Activated CD8-positive, alpha-beta memory T cell treated with anti-CD3 and anti-CD28 coated beads, Interleukin-2, amount 50 U/mL, for 4 hours (primary cell): ENCODE data around the gene IRAK1.

Experiments
- DNase-seq: peaks from one replicate; pipeline ENCODE4 v3.0.0-alpha.2; 2020

Gene IRAK1

DNA sequence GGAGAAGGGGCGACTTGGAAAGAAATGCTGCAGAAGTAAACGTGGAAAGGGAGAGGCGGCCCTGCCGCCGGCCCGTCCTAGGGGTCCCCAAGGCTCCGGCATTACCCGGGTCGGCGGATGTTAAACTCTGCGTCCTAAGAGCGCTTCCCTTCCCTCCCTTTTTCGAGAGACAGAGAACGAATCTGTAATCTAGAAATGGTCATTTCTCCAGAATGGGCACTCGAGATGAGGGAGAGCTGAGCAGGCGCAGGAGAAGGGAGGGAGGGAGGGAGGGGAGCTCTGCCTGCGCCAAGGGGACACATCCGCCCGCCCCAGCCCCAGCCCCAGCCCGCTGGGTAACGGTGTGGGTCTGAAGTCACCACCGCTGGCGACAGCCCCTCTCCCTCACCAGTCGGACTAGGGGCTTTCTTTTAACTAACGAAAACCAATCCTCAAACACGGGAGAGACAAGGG is 49.8 kb downstream of the IRAK1 start:
- DNase-seq: no peak

DNA sequence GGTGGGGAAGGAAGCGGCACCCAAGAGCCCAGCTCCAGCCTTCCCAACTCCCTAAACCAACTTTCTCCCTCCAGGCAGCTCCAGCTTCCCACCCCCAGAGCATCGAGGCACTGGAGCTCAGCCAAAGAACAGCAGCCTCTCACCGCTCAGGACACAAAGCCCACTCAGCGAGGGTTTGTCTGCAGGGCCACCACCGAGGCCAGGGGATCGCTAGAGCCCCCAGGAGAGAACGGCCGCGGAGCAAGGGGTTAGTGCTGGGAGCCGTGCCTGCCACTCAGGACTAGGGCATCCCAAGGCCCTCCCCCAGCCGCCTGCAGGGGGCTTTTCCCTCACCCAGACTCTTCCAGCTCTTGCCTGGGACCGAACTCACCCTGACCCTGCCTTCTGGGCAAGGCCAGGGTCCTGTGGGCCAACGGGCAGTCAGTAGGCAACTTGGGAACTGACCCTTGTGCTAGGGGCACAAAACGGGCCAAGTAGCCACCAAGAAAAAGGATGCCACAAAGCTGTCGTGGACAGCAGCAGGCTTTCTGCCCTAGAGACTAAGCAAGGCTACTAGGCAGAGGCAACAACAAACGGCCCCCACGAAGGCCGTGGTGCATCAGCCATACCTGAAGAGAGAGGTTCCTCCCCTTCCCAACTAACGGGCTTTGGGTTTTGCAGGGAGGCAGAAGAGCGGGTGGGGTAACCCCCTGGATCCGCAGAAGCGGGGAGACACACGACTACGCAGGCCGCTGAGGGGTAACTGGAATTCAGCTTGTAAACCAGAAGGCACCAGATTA is 50.4 kb downstream of the IRAK1 start:
- DNase-seq: no peak

DNA sequence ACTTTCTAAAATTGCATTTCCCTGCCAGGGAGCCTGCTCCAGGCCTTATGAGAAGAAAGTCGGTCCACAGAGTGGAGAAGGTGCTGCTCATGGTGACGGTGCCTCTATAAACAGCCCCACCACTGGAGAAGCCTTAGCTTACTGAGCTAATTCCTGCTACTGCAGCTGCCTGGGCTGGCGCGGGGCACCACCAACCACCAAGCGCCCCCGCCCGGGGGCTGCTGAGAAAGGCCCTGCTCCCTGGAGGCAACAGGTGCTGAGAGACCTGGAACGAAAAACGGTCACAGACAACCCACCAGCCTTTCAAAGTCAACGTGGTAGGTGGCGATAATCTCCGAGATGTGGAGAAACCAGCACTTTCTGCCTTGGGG is 51.0 kb downstream of the IRAK1 start:
- peak; percentile 46 for DNase-seq

DNA sequence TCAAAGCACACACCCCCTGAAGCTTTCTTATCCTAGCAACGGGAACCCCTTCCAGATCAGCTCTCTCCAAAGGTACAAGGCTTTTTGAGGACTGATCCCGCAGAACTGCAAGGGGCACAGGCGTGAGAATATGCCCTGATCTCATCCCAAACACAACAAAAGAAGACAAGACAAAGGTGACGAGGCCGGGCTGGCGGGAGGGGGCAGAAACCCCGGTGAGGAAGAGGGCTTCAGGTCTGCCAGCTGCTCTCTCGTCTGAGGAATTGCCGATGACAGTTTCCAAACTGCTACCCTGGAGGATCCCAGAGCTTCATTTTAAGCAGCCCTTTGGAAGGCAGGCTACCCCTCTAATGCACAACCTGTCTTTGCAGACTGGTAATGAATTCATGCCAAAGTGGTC is 51.4 kb downstream of the IRAK1 start:
- DNase-seq: no peak

DNA sequence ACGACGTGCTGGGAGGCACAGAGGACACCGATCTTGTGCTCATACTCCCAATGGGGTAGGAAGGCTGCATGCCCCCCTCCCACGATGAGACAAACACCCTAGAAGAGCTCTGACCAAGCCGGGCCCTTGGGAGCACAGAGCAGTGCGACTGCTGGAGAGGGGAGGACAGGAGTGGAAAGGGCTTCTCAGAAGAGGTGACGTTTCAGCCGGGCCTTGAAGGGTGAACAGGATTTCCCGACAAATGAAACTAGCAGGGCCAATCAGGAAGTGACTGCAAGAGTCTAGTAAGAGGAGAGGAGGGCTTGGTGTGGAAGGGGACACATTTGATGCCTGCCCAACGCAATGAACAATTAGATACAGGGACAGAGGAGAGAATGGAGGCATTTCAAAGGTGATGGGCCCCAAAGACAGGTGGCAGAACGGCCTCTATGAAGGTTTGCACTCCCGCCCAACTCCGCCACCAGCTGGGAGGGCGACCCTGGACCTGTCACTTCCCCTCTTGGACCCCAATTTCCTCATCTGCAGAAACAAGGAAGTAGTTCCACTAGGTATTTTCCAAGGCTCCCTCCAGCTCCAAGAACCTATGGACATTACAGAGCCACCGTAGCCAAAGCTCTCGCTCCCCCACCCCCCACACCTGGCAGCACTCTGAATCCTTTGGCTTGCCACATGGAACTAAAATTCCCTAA is 52.0 kb downstream of the IRAK1 start:
- DNase-seq: no peak

DNA sequence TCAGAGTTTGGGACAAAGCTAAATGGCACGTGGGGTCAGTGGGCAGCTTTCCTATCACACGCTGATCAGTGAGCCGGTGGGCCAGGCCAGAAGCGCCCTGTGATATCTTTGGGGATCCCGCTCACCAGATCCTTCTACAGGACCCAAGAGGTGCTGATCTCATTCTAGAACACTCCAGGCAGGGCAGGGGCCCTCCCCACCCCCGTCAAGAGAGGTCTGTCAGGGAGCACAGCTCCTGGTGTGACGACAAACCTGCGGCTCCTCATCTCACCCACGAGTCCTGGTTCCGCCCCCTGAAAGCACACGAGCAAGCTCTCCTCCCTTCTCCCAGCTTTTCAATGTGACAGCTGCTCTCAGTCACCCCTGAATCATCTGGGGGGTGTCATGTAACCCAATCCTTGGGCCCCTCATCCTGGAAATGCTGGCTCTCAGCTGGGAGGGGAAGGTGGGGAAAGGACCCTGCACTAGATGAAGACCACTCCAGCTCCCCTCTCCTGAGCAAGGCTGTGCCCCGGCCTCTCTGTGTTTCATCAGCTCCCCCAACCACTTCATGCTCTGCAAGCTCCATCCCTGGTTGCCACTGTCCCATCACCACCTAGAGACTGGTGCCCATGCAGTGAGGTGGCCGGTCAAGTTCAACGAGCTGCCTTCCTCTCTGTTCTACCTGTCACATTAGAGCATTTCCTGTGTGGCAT is 52.7 kb downstream of the IRAK1 start:
- DNase-seq: peak; percentile 51

DNA sequence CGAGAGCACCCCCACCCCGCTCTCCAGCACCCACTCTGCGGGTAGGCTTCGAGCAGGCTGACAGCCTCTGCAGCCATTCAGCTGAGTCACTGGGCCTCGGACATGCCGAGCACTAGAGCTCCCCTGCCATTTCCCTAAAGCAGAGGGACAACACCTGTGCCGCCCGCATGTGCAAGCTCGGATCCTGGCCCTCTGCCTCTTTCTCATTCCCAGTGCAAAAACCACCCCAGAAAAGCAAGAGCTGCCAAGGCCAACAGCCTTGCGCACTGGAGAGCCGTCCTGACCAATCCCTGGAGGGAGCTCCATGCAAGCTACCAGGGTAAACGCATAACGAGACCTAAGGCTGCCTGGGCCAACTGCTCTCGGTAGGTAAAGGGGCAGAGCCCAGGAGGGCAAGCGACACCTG is 53.4 kb downstream of the IRAK1 start:
- no peak for DNase-seq

DNA sequence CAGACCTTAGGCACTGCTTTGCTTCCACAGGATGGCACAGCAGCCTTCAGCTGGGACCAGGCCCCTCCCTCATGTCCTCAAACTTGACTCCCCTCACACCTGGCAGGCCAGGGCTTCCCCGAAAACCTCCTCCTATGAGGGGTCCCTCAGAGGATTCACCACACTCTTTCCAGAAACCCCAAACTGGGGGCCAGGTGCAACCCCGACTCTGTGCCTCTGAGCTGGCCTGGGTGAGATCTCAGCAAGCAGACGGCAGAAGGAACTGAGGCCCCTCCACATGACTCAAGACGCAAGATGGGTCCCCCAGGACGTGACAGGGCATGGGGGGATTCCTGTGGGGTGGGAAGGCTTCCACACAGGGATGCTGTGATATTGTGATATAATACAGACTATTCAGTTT is 54.3 kb downstream of the IRAK1 start:
- no peak for DNase-seq

DNA sequence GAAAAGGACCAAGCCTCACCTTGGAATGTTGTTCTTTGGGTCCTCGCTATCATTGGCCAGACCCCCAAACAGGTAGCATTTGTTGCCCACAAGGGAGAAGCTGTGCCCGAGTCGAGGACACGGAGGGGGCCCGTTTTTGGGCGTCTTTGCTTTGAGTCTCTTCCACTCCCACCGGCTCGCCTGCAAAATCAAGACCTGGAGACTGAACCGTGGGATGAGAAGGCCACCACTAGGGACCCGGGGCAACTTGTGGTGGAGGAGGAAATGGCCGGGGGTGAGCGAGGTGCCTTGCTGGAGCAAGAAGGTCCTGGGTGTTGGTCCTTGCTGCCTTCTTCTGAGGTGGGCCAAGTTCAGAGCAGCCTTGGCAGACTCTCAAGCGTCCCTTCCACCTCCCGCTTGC is 55.6 kb downstream of the IRAK1 start:
- DNase-seq: no peak

DNA sequence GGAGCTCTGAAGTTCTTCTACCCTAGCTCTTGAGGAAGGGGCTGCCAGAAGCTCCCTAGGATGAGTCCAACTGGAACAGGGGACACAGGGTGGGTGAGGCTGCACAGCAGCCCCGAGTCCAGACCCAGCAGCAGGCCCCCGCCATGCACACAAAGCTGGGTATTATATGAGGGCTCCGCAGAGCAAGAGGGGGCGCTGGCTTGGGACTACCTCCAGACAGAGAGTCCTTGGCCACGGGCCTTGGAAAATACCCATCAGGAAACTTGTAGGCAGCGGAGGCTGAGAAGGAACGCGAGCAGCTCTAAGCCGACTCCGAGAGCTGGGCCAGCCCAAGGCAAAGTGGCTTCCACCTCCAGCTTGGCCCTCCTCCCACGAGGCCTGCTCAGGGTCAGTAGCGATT is 56.2 kb downstream of the IRAK1 start:
- DNase-seq: no peak

DNA sequence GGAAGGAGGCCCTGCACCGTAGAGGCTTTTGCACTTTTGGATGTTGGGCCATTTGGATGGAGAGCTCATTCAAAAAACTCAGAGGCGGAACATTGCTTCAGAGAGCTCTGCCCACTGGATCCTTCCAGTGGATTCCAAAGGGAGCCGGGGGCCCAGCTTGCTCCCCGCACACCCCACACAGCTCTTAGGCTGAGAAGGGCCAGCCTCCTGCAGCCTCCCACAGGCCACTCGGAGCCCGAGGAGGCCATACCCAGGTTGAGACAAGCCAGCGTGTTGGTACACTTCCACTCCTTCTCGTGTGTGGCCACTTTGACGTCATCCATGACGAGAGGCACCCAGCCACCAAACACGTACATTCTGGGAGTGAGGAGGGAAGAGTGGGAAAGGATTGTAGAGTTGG is 58.4 kb downstream of the IRAK1 start:
- no peak for DNase-seq

DNA sequence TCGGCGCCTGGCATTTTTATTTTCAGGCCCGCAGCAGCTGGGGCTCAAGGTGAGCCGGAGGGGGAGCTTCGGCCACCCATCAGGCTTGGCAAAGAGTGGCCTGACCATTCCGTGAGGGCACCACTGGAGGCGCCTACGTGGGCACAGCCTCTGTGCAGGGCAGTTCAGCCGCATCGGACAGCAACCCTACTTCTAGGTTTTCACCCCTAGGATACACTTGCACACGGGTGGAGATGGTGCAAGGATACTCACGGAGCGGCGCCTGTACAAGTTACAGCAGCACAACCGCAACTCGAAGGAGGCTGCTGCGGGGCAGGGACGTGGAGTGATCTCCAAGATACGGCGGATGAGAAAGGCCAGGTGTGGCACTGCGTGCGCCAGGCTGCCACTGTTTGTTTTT is 58.9 kb downstream of the IRAK1 start:
- no peak for DNase-seq
